Lower leg skin (tissue), 4 donors: ENCODE measurements around the gene SCAANT1. TPM values are rescaled to one million over a fixed set of nuclear protein-coding genes. Genes with fewer than 3 reads are reported as not detected.

Experiments
- DNase-seq, 2 donors: peaks; one replicate each; pipeline ENCODE4 v3.0.0-alpha.2; 2019; ENCODE audit warnings: low spot score in 2 of 2
- H3K4me3 ChIP-seq: fragments of 200-600 bp; sonication (generic); 2 replicates; pipeline ENCODE4 v1.5.1; 2017; ENCODE audit warnings: mild to moderate bottlenecking, low read depth; ENCODE audit not compliant: poor library complexity, severe bottlenecking
- POLR2A ChIP-seq, 2 donors: fragments of 450-650 bp; IDR thresholded peaks; one replicate each; pipeline ENCODE4 v1.6.1; 2016 to 2017; ENCODE audit warnings: antibody characterized with exemption in 2 of 2, mild to moderate bottlenecking in 1 of 2, moderate library complexity in 1 of 2
- WGBS, 2 donors: methylation state at CpG; one replicate each; pipeline ENCODE4 v1.1.5; 2018; 5-methylcytosine and 5-hydroxymethylcytosine counted together
- intact Hi-C: fragments of 100-400 bp; cut with DNase I; formaldehyde crosslinking; loops from one replicate; pipeline ENCODE4 v1.15.0; 2023; ENCODE audit warnings: low total_unique reads
- total RNA-seq, 4 donors: library from RNA; depleted of rRNA; stranded (reverse); fragments of >200 nt; gene quantifications; one replicate each; pipeline ENCODE4 v1.1.0, GENCODE V29; 2016
- TF ChIP-seq, protein P1 (sequence below), 3 donors: fragments of 450-650 bp; IDR thresholded peaks; one replicate each; pipeline ENCODE4 v1.5.1; 2016; ENCODE audit warnings: antibody characterized with exemption in 3 of 3, mild to moderate bottlenecking in 3 of 3, moderate library complexity in 2 of 3

Gene SCAANT1
- total RNA-seq, 4 donors from 2014 or later, result not detected

DNA sequence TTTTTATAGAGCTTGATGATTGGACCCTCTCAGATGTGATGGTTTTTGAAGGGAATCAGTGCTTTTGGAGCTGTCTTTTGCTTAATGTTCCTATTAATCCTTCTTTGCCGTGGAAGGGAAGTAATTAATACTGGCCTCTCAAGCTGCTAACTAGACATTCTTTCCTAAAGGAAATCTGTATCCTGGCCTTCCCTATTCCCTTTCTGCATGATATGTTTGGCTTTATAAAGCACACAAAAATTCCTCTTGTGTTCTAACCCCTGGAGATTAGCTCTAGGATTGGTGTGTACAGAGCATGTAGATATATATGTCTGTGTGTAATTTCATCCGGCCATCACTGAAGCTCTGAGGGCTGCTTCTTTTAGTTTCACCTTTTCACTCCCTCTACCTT lies 41.6 kb downstream of the SCAANT1 start:
- 71 to 80% methylated on average over 2 of the region's 2 CpGs for WGBS, 2 donors
- TF ChIP-seq POLR2A (IDR thresholded peaks at IDR 0.05), result no peak
- TF ChIP-seq, protein P1, sequence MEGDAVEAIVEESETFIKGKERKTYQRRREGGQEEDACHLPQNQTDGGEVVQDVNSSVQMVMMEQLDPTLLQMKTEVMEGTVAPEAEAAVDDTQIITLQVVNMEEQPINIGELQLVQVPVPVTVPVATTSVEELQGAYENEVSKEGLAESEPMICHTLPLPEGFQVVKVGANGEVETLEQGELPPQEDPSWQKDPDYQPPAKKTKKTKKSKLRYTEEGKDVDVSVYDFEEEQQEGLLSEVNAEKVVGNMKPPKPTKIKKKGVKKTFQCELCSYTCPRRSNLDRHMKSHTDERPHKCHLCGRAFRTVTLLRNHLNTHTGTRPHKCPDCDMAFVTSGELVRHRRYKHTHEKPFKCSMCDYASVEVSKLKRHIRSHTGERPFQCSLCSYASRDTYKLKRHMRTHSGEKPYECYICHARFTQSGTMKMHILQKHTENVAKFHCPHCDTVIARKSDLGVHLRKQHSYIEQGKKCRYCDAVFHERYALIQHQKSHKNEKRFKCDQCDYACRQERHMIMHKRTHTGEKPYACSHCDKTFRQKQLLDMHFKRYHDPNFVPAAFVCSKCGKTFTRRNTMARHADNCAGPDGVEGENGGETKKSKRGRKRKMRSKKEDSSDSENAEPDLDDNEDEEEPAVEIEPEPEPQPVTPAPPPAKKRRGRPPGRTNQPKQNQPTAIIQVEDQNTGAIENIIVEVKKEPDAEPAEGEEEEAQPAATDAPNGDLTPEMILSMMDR (IDR thresholded peaks at IDR 0.05), result no peak
- no peak for DNase-seq
- no peak overlapping the region for H3K4me3 ChIP-seq
- intact Hi-C loops, result no loop called here

- DNase-seq, result no peak
- WGBS, 2 donors, result 74 to 76% methylated on average over 3 of the region's 3 CpGs
- intact Hi-C loops, result no loop called here
These were observed 42.1 kb downstream of the SCAANT1 start for GRCh38 chr3:63869940-63870614.

DNA sequence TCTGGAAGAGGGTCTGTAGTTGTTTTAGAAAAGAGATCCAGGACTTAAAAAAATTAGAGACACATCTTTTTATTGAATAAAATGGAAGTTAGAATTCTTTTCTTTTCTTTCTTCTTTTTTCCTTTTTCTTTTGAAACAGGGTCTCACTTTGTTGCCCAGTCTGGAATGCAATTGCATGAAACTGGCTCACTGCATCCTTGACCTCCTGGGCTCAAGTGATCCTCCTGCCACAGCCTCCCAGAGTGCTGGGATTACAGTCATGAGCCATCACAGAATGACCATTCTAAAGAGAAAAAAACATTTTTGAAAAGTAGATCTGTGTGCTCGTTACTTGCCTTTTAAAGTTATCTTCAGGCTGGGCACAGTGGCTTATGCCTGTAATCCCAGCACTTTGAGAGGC lies 45.0 kb downstream of the SCAANT1 start:
- 84 to 100% methylated on average over 1 of the region's 1 CpG for WGBS, 2 donors
- no peak for DNase-seq
- no peak for TF ChIP-seq POLR2A (IDR thresholded peaks at IDR 0.05)
- TF ChIP-seq, protein P1 (IDR thresholded peaks at IDR 0.05), result no peak
- no peak overlapping the region for H3K4me3 ChIP-seq
- intact Hi-C loops, result no loop called here

More at GRCh38 chr3:63869940-63870614, 42.1 kb downstream of the SCAANT1 start:
- H3K4me3 ChIP-seq, result no peak overlapping the region
- no peak for TF ChIP-seq POLR2A (IDR thresholded peaks at IDR 0.05)
- TF ChIP-seq, protein P1 (IDR thresholded peaks at IDR 0.05), result no peak

GRCh38 chr3:63864965-63865327 lies 47.2 kb downstream of the SCAANT1 start:
- DNase-seq, result no peak
- TF ChIP-seq, protein P1 (IDR thresholded peaks at IDR 0.05), result no peak
- no peak for TF ChIP-seq POLR2A (IDR thresholded peaks at IDR 0.05)
- intact Hi-C loops, result no loop called here
- no peak overlapping the region for H3K4me3 ChIP-seq
- WGBS, 2 donors, result 1 to 3% methylated on average over 3 of the region's 3 CpGs

DNA sequence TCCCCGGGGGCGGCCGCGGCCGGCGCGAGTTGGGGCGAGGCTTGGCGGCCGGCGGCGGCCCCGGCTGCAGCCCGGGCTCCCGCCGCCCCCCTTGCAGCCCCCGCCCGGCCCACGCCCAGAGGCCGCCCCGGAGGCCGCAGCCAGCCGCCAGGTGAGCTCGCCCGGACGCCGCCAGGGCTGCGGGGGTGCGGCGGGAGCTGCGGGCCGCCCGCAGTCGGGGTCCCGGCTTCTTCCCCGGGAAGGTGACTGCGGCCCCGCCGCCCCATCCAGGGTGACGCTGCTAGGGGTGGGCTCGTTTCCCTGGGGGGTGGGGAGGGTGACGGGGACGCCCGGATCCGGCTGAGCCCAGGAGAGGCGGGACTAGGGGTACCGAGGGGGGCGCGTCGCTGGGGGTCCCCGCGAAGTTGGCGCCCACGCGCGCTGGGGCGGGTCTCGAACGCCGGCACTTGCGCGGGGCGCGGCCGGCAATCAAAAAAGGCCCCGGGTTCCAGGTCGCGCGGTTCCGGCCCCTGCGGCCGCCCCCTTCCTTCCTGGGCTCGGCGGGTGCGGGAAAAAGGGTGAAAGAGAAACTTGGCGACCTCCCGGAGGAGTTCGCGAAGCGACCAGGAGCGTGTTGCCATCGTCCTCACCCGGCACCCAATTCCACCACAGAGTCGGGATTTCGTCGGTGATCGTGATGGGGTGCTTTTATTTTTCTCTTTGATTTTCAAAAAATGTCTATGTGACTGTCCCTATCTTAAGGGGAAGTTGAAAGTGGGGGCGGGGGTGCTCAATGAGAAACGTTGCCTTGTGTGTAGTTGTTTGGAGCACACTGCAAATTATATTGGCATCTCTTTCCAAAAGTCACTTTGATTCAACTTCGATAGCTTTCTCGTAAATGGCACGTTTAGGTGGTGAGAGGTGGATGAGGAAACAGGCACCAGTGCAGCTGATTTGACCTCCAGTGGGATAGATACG lies 47.9 kb downstream of the SCAANT1 start:
- intact Hi-C loops, result no loop called here
- H3K4me3 ChIP-seq, result peak overlapping the region; percentile 94
- peak in 1 of 2 donors; percentile 39 for DNase-seq
- TF ChIP-seq POLR2A (IDR thresholded peaks at IDR 0.05), result no peak
- TF ChIP-seq, protein P1 (IDR thresholded peaks at IDR 0.05), result no peak
- WGBS, 2 donors, result 1% methylated on average over 42 to 52 of the region's 93 CpGs
